HG03432 (cell line): ENCODE data around the gene PHAF1.

ENCODE experiments used
- ATAC-seq: cut with Tn5 transposase; IDR thresholded peaks from one replicate; pipeline ENCODE4 v1.9.1; 2021; ENCODE audit warnings: mild to moderate bottlenecking, moderate library complexity; ENCODE audit not compliant: unreplicated experiment

PHAF1 gene

GRCh38 chr16:67146523-67147357 is 37.0 kb downstream of the PHAF1 start:
- no peak for ATAC-seq

- no peak for ATAC-seq
Measured at GRCh38 chr16:67147437-67148140, 37.8 kb downstream of the PHAF1 start.

GRCh38 chr16:67148221-67148620 is 38.5 kb downstream of the PHAF1 start:
- no peak for ATAC-seq

GRCh38 chr16:67148656-67149275 is 39.0 kb downstream of the PHAF1 start:
- no peak for ATAC-seq

GRCh38 chr16:67149276-67150046 is 39.7 kb downstream of the PHAF1 start:
- no peak for ATAC-seq

GRCh38 chr16:67150047-67150832 is 40.5 kb downstream of the PHAF1 start:
- peak; percentile 45 for ATAC-seq

GRCh38 chr16:67150833-67151396 is 41.2 kb downstream of the PHAF1 start, which contains the start of gene B3GNT9:
B3GNT9 (minus strand) TSS chr16:67150998; CDS start chr16:67150485, 513 bp downstream.
- ATAC-seq, result peak; percentile 62

GRCh38 chr16:67151431-67152097 is 41.8 kb downstream of the PHAF1 start:
- ATAC-seq, result no peak

- no peak for ATAC-seq
Measured at GRCh38 chr16:67154578-67155294, 45.0 kb downstream of the PHAF1 start.

GRCh38 chr16:67155295-67156142 is 45.8 kb downstream of the PHAF1 start:
- no peak for ATAC-seq

- no peak for ATAC-seq
Measured at GRCh38 chr16:67156143-67156844, 46.6 kb downstream of the PHAF1 start.

- ATAC-seq, result no peak
Measured at GRCh38 chr16:67157106-67157748, 47.5 kb downstream of the PHAF1 start.

GRCh38 chr16:67157892-67158635 is 48.3 kb downstream of the PHAF1 start:
- ATAC-seq, result no peak

- peak; percentile 42 for ATAC-seq
Measured at GRCh38 chr16:67158637-67159600, 49.2 kb downstream of the PHAF1 start.

- no peak for ATAC-seq
Measured at GRCh38 chr16:67161595-67162058, 51.9 kb downstream of the PHAF1 start.
